OCI-LY1 (cell line): Measurements from ENCODE around the gene RBP4.

Experiments used
- EZH2 ChIP-seq: fragments of 200-600 bp; sonication (generic), shearing (Covaris generic); IDR thresholded peaks from 2 replicates; pipeline ENCODE4 v1.8.0; 2017; ENCODE audit warnings: borderline replicate concordance, mixed run types, mild to moderate bottlenecking, antibody characterized with exemption, low read length, moderate library complexity, mixed read lengths
- TF ChIP-seq, protein P1 (sequence below): fragments of 200-600 bp; sonication (generic), shearing (Covaris generic); IDR thresholded peaks from 2 replicates; pipeline ENCODE4 v1.5.1; 2017; ENCODE audit warnings: mild to moderate bottlenecking, antibody characterized with exemption, low read length, moderate library complexity, mixed read lengths

DNA sequence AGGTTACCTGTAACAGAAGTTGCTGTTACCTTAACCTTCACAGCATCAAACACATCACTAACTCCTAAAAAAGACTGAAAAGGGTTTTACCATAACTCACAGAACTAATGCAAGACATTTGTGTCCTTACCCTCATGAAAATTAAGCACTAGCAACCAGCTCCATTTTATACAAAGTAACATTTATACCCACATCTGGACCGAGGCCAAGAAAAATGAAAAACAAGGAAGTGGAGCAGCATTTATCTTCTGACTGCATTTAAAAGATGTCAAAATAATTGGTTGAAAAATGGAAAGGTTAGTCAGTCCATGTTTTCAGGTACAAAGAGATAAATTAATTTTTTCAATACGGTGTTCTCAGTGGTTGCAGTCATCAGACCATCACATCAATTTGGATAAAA lies 3.1 kb upstream of the RBP4 start:
- TF ChIP-seq, protein P1, sequence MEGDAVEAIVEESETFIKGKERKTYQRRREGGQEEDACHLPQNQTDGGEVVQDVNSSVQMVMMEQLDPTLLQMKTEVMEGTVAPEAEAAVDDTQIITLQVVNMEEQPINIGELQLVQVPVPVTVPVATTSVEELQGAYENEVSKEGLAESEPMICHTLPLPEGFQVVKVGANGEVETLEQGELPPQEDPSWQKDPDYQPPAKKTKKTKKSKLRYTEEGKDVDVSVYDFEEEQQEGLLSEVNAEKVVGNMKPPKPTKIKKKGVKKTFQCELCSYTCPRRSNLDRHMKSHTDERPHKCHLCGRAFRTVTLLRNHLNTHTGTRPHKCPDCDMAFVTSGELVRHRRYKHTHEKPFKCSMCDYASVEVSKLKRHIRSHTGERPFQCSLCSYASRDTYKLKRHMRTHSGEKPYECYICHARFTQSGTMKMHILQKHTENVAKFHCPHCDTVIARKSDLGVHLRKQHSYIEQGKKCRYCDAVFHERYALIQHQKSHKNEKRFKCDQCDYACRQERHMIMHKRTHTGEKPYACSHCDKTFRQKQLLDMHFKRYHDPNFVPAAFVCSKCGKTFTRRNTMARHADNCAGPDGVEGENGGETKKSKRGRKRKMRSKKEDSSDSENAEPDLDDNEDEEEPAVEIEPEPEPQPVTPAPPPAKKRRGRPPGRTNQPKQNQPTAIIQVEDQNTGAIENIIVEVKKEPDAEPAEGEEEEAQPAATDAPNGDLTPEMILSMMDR = no peak
- TF ChIP-seq EZH2 = no peak
